Liver (tissue), 9 donors: Measurements from ENCODE around the gene LDHAL6B. TPM values are rescaled to one million over a fixed set of nuclear protein-coding genes. Genes with fewer than 3 reads are reported as not detected.

Experiments
- DNase-seq: peaks from one replicate; pipeline ENCODE4 v3.0.0-alpha.2; 2017; ENCODE audit warnings: low spot score
- H3K27ac ChIP-seq, 2 donors: one replicate each; pipeline ENCODE4 v1.7.0; 2013; ENCODE audit warnings: inconsistent platforms in 2 of 2, low read length in 2 of 2, control low read depth in 1 of 2, low read depth in 1 of 2, mild to moderate bottlenecking in 1 of 2
- H3K27me3 ChIP-seq, 4 donors: one replicate each; pipeline versions ENCODE4 v1.6.1 to v1.7.0; 2013; ENCODE audit warnings: low read length in 3 of 4, inconsistent platforms in 1 of 4, mild to moderate bottlenecking in 1 of 4, moderate library complexity in 1 of 4; ENCODE audit not compliant: control insufficient read depth in 4 of 4, insufficient read depth in 4 of 4
- H3K36me3 ChIP-seq, 4 donors: one replicate each; pipeline versions ENCODE4 v1.6.1 to v1.7.0; 2013; ENCODE audit warnings: low read length in 3 of 4, mild to moderate bottlenecking in 3 of 4, low read depth in 1 of 4, moderate library complexity in 1 of 4; ENCODE audit not compliant: control insufficient read depth in 4 of 4, insufficient read depth in 3 of 4
- H3K4me1 ChIP-seq, 4 donors: one replicate each; pipeline versions ENCODE4 v1.6.1 to v1.7.0; 2013; ENCODE audit warnings: low read length in 3 of 4, mild to moderate bottlenecking in 3 of 4, moderate library complexity in 1 of 4; ENCODE audit not compliant: control insufficient read depth in 4 of 4, insufficient read depth in 4 of 4
- H3K4me3 ChIP-seq, 3 donors: one replicate each; pipeline versions ENCODE4 v1.6.1 to v1.7.0; 2013; ENCODE audit warnings: low read length in 3 of 3, control low read depth in 1 of 3, low read depth in 1 of 3, mild to moderate bottlenecking in 1 of 3
- H3K9ac ChIP-seq, 2 donors: one replicate each; pipeline ENCODE4 v1.7.0; 2013; ENCODE audit warnings: low read length in 2 of 2, mild to moderate bottlenecking in 2 of 2, moderate library complexity in 2 of 2, control low read depth in 1 of 2, low read depth in 1 of 2
- H3K9me3 ChIP-seq, 4 donors: one replicate each; pipeline versions ENCODE4 v1.6.1 to v1.7.0; 2013; ENCODE audit warnings: low read length in 3 of 4; ENCODE audit not compliant: control insufficient read depth in 4 of 4
- EGR1 ChIP-seq, 2 donors: IDR thresholded peaks; 2 replicates each; pipeline ENCODE4 v1.6.1; 2016 to 2018; ENCODE audit warnings: antibody characterized with exemption in 2 of 2, low read depth in 2 of 2
- FOXA1 ChIP-seq: IDR thresholded peaks from 2 replicates; pipeline ENCODE4 v1.6.1; 2016; ENCODE audit warnings: antibody characterized with exemption
- GABPA ChIP-seq, 2 donors: IDR thresholded peaks in 1 of 2; conservative IDR thresholded peaks in 1 of 2; 2 replicates each; pipeline ENCODE4 v1.6.1; 2016; ENCODE audit warnings: antibody characterized with exemption in 2 of 2, mild to moderate bottlenecking in 1 of 2, moderate library complexity in 1 of 2
- HNF4A ChIP-seq, 2 donors: conservative IDR thresholded peaks; 2 replicates each; pipeline ENCODE4 v1.6.1; 2016; ENCODE audit warnings: antibody characterized with exemption in 2 of 2, mild to moderate bottlenecking in 2 of 2
- HNF4G ChIP-seq: IDR thresholded peaks from 2 replicates; pipeline ENCODE4 v1.6.1; 2016; ENCODE audit warnings: antibody characterized with exemption
- JUND ChIP-seq, 2 donors: IDR thresholded peaks; 2 replicates each; pipeline ENCODE4 v1.6.1; 2016; ENCODE audit warnings: antibody characterized with exemption in 2 of 2
- NR2F2 ChIP-seq: IDR thresholded peaks from 2 replicates; pipeline ENCODE4 v1.6.1; 2016; ENCODE audit warnings: antibody characterized with exemption
- RAD21 ChIP-seq, 2 donors: IDR thresholded peaks; 2 replicates each; pipeline ENCODE4 v1.6.1; 2016; ENCODE audit warnings: antibody characterized with exemption in 2 of 2, mild to moderate bottlenecking in 2 of 2
- RXRA ChIP-seq, 2 donors: IDR thresholded peaks; 2 replicates each; pipeline ENCODE4 v1.6.1; 2017 to 2018; ENCODE audit warnings: antibody characterized with exemption in 2 of 2, mild to moderate bottlenecking in 1 of 2
- SP1 ChIP-seq: IDR thresholded peaks from 2 replicates; pipeline ENCODE4 v1.6.1; 2018; ENCODE audit warnings: antibody characterized with exemption, mild to moderate bottlenecking
- TAF1 ChIP-seq: conservative IDR thresholded peaks from 2 replicates; pipeline ENCODE4 v1.6.1; 2016; ENCODE audit warnings: antibody characterized with exemption, mild to moderate bottlenecking
- YY1 ChIP-seq: IDR thresholded peaks from 2 replicates; pipeline ENCODE4 v1.6.1; 2016; ENCODE audit warnings: antibody characterized with exemption, mild to moderate bottlenecking
- WGBS: extraction: QIAGEN DNeasy Blood & Tissue Kit; methylation state at CpG from one replicate; pipeline ENCODE4 v1.1.7; 2013; 5-methylcytosine and 5-hydroxymethylcytosine counted together
- polyA plus RNA-seq, 2 donors: library from polyadenylated mRNA; stranded (reverse) in 1 of 2; unstranded in 1 of 2; fragments of 200-250 nt in 1 of 2; fragments of >200 nt in 1 of 2; fragmentation: Nextera tagmentation in 1 of 2; extraction: Ambion mirVana in 1 of 2; gene quantifications; one replicate each; pipeline versions ENCODE4 v1.2.1 to v1.2.3, GENCODE V29; 2013 to 2015
- total RNA-seq, 2 donors: library from RNA; depleted of rRNA; stranded (reverse); fragments of >200 nt; gene quantifications; one replicate each; pipeline ENCODE4 v1.2.3, GENCODE V29; 2014
- TF ChIP-seq, protein P1 (sequence below): IDR thresholded peaks from 2 replicates; pipeline ENCODE4 v1.6.1; 2016; ENCODE audit warnings: antibody characterized with exemption
- TF ChIP-seq, protein P2 (sequence below): fragments of 150-350 bp; IDR thresholded peaks from 2 replicates; pipeline ENCODE4 v1.5.1; 2017; ENCODE audit warnings: improper control_type of control experiment, low read depth, low read length; ENCODE audit not compliant: missing input control
- TF ChIP-seq, protein P3 (sequence below): IDR thresholded peaks from 2 replicates; pipeline ENCODE4 v1.6.1; 2016; ENCODE audit warnings: antibody characterized with exemption, mild to moderate bottlenecking
- TF ChIP-seq, protein P4 (sequence below): IDR thresholded peaks from 2 replicates; pipeline ENCODE4 v1.6.1; 2016; ENCODE audit warnings: antibody characterized with exemption
- donor health status: healthy.
- donor health status: healthy.
- donor health status: healthy.
- donor health status: healthy.
- donor health status: healthy.

LDHAL6B gene
- total and polyA plus RNA-seq, 4 donors, result not detected

DNA sequence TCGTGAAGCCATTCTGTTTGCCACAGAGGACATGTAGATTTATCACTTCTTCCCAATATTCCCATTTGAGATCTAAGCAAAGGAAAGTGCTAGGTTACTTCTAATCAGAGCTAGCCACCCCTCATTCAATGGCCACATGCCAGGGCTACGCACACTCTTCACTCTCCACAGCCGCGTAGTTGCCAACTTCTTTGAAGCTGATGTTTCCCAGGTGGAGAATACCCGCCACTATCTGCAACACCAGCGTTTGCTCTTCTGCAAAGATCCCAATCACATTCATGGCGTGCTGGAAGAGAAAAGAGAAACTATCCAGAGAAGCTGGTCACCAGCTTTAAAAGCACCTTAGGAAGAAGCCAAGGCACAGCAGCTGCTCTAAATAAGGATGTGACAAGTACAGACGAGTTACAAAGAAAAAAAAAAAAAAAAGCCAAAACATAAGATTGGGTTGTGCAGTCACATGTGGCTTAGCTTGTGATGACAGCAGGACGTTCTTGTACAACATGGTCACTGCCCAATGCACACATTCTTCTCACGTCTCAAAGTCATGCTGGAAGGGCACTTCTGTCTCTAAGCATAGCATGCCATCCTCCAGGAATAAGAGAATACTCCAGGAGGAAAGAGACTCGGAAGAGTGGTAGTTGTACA is 16.4 kb downstream of the LDHAL6B start:
- no peak overlapping the region for H3K27ac ChIP-seq
- peaks cover 3 to 49% (median 39%) of the 10 kb centered on the region in 4 donors for H3K36me3 ChIP-seq
- H3K4me3 ChIP-seq, result no peak overlapping the region
- no peak for DNase-seq
- WGBS, result 91% methylated on average over 11 of the region's 11 CpGs
- no peaks in the 10 kb centered on the region for H3K9me3 ChIP-seq
- H3K27me3 ChIP-seq, result no peaks in the 10 kb centered on the region
- H3K4me1 ChIP-seq, result no peaks in the 10 kb centered on the region
- no peak overlapping the region for H3K9ac ChIP-seq
- TF ChIP-seq RAD21 (IDR thresholded peaks at IDR 0.05) (no peak), EGR1 (IDR thresholded peaks at IDR 0.05; ENCODE audit: low read depth in 2 of 2) (no peak), TAF1 (no peak), JUND (IDR thresholded peaks at IDR 0.05) (no peak), FOXA1 (no peak), HNF4G (no peak), RXRA (IDR thresholded peaks at IDR 0.05) (no peak), HNF4A (conservative IDR thresholded peaks at IDR 0.05) (no peak), NR2F2 (no peak), SP1 (no peak), GABPA (IDR thresholded peaks at IDR 0.05 in 1 of 2, conservative IDR thresholded peaks at IDR 0.05 in 1 of 2) (no peak)
- TF ChIP-seq, protein P1, sequence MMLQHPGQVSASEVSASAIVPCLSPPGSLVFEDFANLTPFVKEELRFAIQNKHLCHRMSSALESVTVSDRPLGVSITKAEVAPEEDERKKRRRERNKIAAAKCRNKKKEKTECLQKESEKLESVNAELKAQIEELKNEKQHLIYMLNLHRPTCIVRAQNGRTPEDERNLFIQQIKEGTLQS, result no peak
- TF ChIP-seq, protein P2, sequence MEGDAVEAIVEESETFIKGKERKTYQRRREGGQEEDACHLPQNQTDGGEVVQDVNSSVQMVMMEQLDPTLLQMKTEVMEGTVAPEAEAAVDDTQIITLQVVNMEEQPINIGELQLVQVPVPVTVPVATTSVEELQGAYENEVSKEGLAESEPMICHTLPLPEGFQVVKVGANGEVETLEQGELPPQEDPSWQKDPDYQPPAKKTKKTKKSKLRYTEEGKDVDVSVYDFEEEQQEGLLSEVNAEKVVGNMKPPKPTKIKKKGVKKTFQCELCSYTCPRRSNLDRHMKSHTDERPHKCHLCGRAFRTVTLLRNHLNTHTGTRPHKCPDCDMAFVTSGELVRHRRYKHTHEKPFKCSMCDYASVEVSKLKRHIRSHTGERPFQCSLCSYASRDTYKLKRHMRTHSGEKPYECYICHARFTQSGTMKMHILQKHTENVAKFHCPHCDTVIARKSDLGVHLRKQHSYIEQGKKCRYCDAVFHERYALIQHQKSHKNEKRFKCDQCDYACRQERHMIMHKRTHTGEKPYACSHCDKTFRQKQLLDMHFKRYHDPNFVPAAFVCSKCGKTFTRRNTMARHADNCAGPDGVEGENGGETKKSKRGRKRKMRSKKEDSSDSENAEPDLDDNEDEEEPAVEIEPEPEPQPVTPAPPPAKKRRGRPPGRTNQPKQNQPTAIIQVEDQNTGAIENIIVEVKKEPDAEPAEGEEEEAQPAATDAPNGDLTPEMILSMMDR, result no peak
- TF ChIP-seq, protein P3, sequence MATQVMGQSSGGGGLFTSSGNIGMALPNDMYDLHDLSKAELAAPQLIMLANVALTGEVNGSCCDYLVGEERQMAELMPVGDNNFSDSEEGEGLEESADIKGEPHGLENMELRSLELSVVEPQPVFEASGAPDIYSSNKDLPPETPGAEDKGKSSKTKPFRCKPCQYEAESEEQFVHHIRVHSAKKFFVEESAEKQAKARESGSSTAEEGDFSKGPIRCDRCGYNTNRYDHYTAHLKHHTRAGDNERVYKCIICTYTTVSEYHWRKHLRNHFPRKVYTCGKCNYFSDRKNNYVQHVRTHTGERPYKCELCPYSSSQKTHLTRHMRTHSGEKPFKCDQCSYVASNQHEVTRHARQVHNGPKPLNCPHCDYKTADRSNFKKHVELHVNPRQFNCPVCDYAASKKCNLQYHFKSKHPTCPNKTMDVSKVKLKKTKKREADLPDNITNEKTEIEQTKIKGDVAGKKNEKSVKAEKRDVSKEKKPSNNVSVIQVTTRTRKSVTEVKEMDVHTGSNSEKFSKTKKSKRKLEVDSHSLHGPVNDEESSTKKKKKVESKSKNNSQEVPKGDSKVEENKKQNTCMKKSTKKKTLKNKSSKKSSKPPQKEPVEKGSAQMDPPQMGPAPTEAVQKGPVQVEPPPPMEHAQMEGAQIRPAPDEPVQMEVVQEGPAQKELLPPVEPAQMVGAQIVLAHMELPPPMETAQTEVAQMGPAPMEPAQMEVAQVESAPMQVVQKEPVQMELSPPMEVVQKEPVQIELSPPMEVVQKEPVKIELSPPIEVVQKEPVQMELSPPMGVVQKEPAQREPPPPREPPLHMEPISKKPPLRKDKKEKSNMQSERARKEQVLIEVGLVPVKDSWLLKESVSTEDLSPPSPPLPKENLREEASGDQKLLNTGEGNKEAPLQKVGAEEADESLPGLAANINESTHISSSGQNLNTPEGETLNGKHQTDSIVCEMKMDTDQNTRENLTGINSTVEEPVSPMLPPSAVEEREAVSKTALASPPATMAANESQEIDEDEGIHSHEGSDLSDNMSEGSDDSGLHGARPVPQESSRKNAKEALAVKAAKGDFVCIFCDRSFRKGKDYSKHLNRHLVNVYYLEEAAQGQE, result no peak

DNA sequence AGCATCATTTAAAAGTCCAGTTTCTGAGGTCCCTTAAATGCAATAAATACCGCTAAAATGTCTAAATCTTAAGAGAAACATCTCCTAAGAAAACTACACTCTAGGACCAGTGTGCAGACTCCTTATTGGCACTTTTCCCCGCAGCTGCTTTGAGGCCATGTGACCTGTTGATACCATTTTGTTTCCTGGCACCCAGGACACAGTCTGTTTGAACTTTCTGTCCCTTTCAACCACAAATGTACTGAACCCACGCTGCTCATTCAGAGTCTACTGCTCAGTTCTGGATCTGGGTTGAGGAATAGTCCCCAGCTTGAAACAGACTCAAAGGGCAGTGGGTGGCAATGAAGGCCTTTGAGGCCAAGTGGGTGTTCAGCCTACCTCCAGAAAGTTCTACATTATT is 17.1 kb downstream of the LDHAL6B start:
- TF ChIP-seq SP1 (no peak), YY1 (no peak), NR2F2 (no peak), GABPA (IDR thresholded peaks at IDR 0.05 in 1 of 2, conservative IDR thresholded peaks at IDR 0.05 in 1 of 2) (no peak), HNF4A (conservative IDR thresholded peaks at IDR 0.05) (no peak), FOXA1 (no peak), HNF4G (no peak)
- TF ChIP-seq, protein P2, result no peak
- TF ChIP-seq, protein P3, result no peak
- TF ChIP-seq, protein P1, result no peak
- TF ChIP-seq, protein P4, sequence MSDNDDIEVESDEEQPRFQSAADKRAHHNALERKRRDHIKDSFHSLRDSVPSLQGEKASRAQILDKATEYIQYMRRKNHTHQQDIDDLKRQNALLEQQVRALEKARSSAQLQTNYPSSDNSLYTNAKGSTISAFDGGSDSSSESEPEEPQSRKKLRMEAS, result no peak
- H3K9ac ChIP-seq, result no peak overlapping the region
- peaks cover 1 to 47% (median 38%) of the 10 kb centered on the region in 4 donors for H3K36me3 ChIP-seq
- 86% methylated on average over 3 of the region's 3 CpGs for WGBS
- H3K27me3 ChIP-seq, result no peaks in the 10 kb centered on the region
- H3K9me3 ChIP-seq, result no peaks in the 10 kb centered on the region
- H3K27ac ChIP-seq, result no peak overlapping the region
- H3K4me1 ChIP-seq, result no peaks in the 10 kb centered on the region
- H3K4me3 ChIP-seq, result no peak overlapping the region
- DNase-seq, result no peak
